CD14-positive monocyte (primary cell): ENCODE data around the gene KDM4C. TPM values are rescaled to one million over a fixed set of nuclear protein-coding genes. Genes with fewer than 3 reads are reported as not detected.

Source experiments
- DNase-seq, 3 donors: peaks; one replicate each; pipeline ENCODE4 v3.0.0-alpha.2; 2011 to 2022
- H2AFZ ChIP-seq: 2 replicates; pipeline ENCODE4 v1.6.0; 2012; ENCODE audit warnings: mild to moderate bottlenecking, low read depth, low read length, inconsistent platforms; ENCODE audit not compliant: insufficient read depth, poor library complexity, severe bottlenecking
- H3K27ac ChIP-seq, 2 donors: 1 replicate in 1 of 2; 2 replicates in 1 of 2; pipeline ENCODE4 v1.5.1; 2012 to 2013; ENCODE audit warnings: low read length in 2 of 2, control low read depth in 1 of 2, inconsistent platforms in 1 of 2, low read depth in 1 of 2, mild to moderate bottlenecking in 1 of 2
- H3K27me3 ChIP-seq, 2 donors: one replicate each; pipeline versions ENCODE4 v1.6.0 to v1.6.1; 2011 to 2013; ENCODE audit warnings: low read length in 2 of 2; ENCODE audit not compliant: control insufficient read depth in 2 of 2, insufficient read depth in 2 of 2
- H3K36me3 ChIP-seq, 2 donors: replicated peaks in 1 of 2; 1 replicate in 1 of 2; 2 replicates in 1 of 2; pipeline versions ENCODE4 v1.5.1 to v1.6.1; 2012 to 2013; ENCODE audit warnings: low read length in 2 of 2, control low read depth in 1 of 2, inconsistent platforms in 1 of 2, mild to moderate bottlenecking in 1 of 2; ENCODE audit not compliant: insufficient read depth in 2 of 2, control insufficient read depth in 1 of 2
- H3K4me1 ChIP-seq, 2 donors: 1 replicate in 1 of 2; 2 replicates in 1 of 2; pipeline versions ENCODE4 v1.5.1 to v1.6.1; 2012 to 2013; ENCODE audit warnings: low read length in 2 of 2, control low read depth in 1 of 2, inconsistent platforms in 1 of 2, mild to moderate bottlenecking in 1 of 2, moderate library complexity in 1 of 2; ENCODE audit not compliant: insufficient read depth in 2 of 2, control insufficient read depth in 1 of 2
- H3K4me2 ChIP-seq: replicated peaks from 2 replicates; pipeline ENCODE3; 2012; ENCODE audit warnings: low read length, moderate library complexity, mild to moderate bottlenecking; ENCODE audit not compliant: poor library complexity, severe bottlenecking; ENCODE audit errors: extremely low read depth
- H3K4me3 ChIP-seq, 3 experiments: fragments of 200-600 bp in 1 of 3; sonication (generic) in 1 of 3; replicated peaks in 1 of 3; 1 replicate in 2 of 3; 2 replicates in 1 of 3; pipeline ENCODE4 v1.5.1; 2011 to 2013; ENCODE audit warnings: low read length in 3 of 3, mild to moderate bottlenecking in 3 of 3, control low read depth in 2 of 3, low read depth in 2 of 3, inconsistent platforms in 1 of 3, moderate library complexity in 1 of 3
- H3K79me2 ChIP-seq: 2 replicates; pipeline ENCODE4 v1.6.0; 2012; ENCODE audit warnings: mild to moderate bottlenecking, control low read depth, inconsistent platforms, low read length, moderate library complexity; ENCODE audit not compliant: insufficient read depth
- H3K9ac ChIP-seq: 2 replicates; pipeline ENCODE4 v1.6.0; 2017; ENCODE audit warnings: low read length, mild to moderate bottlenecking; ENCODE audit not compliant: insufficient read depth, poor library complexity, severe bottlenecking
- H3K9me3 ChIP-seq, 2 donors: replicated peaks in 1 of 2; 1 replicate in 1 of 2; 2 replicates in 1 of 2; pipeline versions ENCODE4 v1.5.1 to v1.6.1; 2012 to 2013; ENCODE audit warnings: low read length in 2 of 2, control low read depth in 1 of 2; ENCODE audit not compliant: control insufficient read depth in 1 of 2, insufficient read depth in 1 of 2
- H4K20me1 ChIP-seq: 2 replicates; pipeline ENCODE4 v1.6.0; 2012; ENCODE audit warnings: mild to moderate bottlenecking, low read length, control low read depth, moderate library complexity; ENCODE audit not compliant: insufficient read depth
- H3K27ac Mint-ChIP-seq, 7 donors: one replicate each; pipeline ENCODE4 v1.8.0; 2020; ENCODE audit warnings: mild to moderate bottlenecking in 7 of 7, mixed read lengths in 7 of 7, moderate library complexity in 6 of 7, inconsistent platforms in 2 of 7
- H3K27me3 Mint-ChIP-seq, 3 donors: one replicate each; pipeline ENCODE4 v1.8.0; 2021 to 2022; ENCODE audit warnings: low read depth in 3 of 3, mild to moderate bottlenecking in 3 of 3, mixed read lengths in 3 of 3, moderate library complexity in 3 of 3, inconsistent platforms in 1 of 3
- H3K36me3 Mint-ChIP-seq, 2 donors: one replicate each; pipeline ENCODE4 v1.8.0; 2020; ENCODE audit warnings: mixed read lengths in 2 of 2, inconsistent platforms in 1 of 2, mild to moderate bottlenecking in 1 of 2
- H3K4me1 Mint-ChIP-seq: one replicate; pipeline ENCODE4 v1.8.0; 2020; ENCODE audit warnings: mild to moderate bottlenecking, mixed read lengths
- H3K4me3 Mint-ChIP-seq, 2 donors: one replicate each; pipeline ENCODE4 v1.8.0; 2020; ENCODE audit warnings: mild to moderate bottlenecking in 2 of 2, mixed read lengths in 2 of 2, moderate library complexity in 1 of 2
- H3K9me3 Mint-ChIP-seq, 7 donors: one replicate each; pipeline ENCODE4 v1.8.0; 2020 to 2022; ENCODE audit warnings: mixed read lengths in 7 of 7, mild to moderate bottlenecking in 6 of 7, moderate library complexity in 6 of 7, inconsistent platforms in 2 of 7
- CTCF ChIP-seq: fragments of 200-600 bp; IDR thresholded peaks from one replicate; pipeline ENCODE4 v1.8.0; 2022; ENCODE audit warnings: antibody characterized with exemption, mild to moderate bottlenecking
- WGBS: methylation state at CpG from one replicate; pipeline ENCODE4 v1.1.5; 2013; ENCODE audit warnings: missing lambda C conversion rate; ENCODE audit not compliant: insufficient coverage; 5-methylcytosine and 5-hydroxymethylcytosine counted together
- intact Hi-C, 2 donors: fragments of 100-400 bp; cut with micrococcal nuclease; formaldehyde crosslinking; loops; one replicate each; pipeline versions ENCODE4 v1.15.0 to v1.15.1; 2023
- polyA plus RNA-seq, 3 donors: library from polyadenylated mRNA; depleted of rRNA in 1 of 3; unstranded in 2 of 3; stranded (reverse) in 1 of 3; fragments of 300-500 nt in 2 of 3; fragments of >200 nt in 1 of 3; fragmentation: Illumina TruSeq in 2 of 3; gene quantifications; 1 replicate in 2 of 3; 2 replicates in 1 of 3; pipeline ENCODE4 v1.2.3, GENCODE V29; 2012 to 2021

Gene KDM4C
- polyA plus RNA-seq, 3 donors, result 15.2 to 36.2 (median 17.1) TPM

DNA sequence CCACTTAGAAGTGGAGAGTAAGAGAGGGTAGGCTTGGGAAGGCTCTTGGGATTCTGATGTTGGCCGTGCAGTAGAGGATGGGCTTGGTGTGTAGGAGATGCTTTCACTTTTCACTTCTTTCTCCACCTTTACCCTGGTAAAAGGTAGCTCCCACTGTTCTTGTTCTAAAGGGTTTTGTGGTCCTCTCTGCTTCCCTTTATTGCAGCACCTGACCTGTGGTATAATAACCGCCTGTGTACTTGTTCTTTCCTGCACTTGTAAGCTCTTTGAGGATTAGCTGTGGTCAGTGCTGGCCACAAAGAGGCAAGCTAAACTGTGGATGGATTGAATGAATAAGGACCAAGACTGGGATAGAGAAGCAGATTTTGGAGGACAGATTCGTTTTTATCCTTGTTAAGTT lies 25.2 kb downstream of the KDM4C start:
- WGBS, result 25% methylated on average over 1 of the region's 3 CpGs
- Histone ChIP-seq H3K4me1 (no peaks in the 10 kb centered on the region), H3K4me3 (no peak overlapping the region), H3K79me2 (peaks cover 98% of the 10 kb centered on the region), H3K27me3 (no peaks in the 10 kb centered on the region), H3K36me3 (no peaks in the 10 kb centered on the region), H2AFZ (no peak overlapping the region), H3K9me3 (no peaks in the 10 kb centered on the region), H3K4me2 (no peak overlapping the region), H3K27ac (no peak overlapping the region), H3K9ac (no peak overlapping the region), H4K20me1 (peaks cover 99% of the 10 kb centered on the region)
- Mint-ChIP-seq H3K27ac (no peak overlapping the region), H3K4me3 (no peak overlapping the region), H3K27me3 (peaks cover 0 to 2% (median 0%) of the 10 kb centered on the region in 3 donors), H3K9me3 (no peaks in the 10 kb centered on the region), H3K4me1 (peaks cover 33% of the 10 kb centered on the region), H3K36me3 (peaks cover 1 to 2% of the 10 kb centered on the region in 2 donors)
- intact Hi-C loops, result no loop called here
- no peak for DNase-seq
- no peak for TF ChIP-seq CTCF

DNA sequence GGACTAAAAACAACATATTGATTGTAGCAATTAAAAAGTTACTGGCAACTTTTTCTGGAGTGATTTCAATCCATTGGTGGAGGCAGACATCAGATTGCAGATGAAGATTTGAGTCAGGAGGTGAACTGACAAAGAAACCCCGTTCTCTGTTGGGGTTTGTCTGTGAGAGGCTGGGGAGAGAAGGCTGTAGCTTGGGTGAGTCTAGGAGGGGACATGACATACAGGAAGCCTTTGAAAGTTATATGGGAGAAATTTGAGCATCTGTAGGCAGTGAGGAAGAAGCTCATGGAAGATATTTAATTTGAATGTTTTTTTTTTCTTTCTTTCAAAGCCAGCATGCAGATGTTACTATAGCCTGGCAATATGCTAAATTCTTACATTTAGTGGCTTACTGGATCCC lies 26.0 kb downstream of the KDM4C start:
- no peak overlapping the region for H2AFZ ChIP-seq

More for the DNA sequence above, 26.0 kb downstream of the KDM4C start:
- peaks cover 0 to 2% (median 0%) of the 10 kb centered on the region in 3 donors for H3K27me3 Mint-ChIP-seq
- Histone ChIP-seq H3K36me3 (no peaks in the 10 kb centered on the region), H3K27me3 (no peaks in the 10 kb centered on the region), H4K20me1 (peaks cover 100% of the 10 kb centered on the region), H3K4me2 (no peak overlapping the region), H3K9ac (no peak overlapping the region), H3K9me3 (no peaks in the 10 kb centered on the region), H3K4me1 (no peaks in the 10 kb centered on the region), H3K79me2 (peaks cover 98% of the 10 kb centered on the region), H3K27ac (no peak overlapping the region), H3K4me3 (no peak overlapping the region)
- no peak for TF ChIP-seq CTCF
- peaks cover 36% of the 10 kb centered on the region for H3K4me1 Mint-ChIP-seq
- H3K4me3 Mint-ChIP-seq, result no peak overlapping the region
- no peaks in the 10 kb centered on the region for H3K9me3 Mint-ChIP-seq
- DNase-seq, result no peak
- intact Hi-C loops, result no loop called here
- H3K27ac Mint-ChIP-seq, result peak overlapping the region in 1 of 7 donors; percentile 16
- 100% methylated on average over 1 of the region's 1 CpG for WGBS
- peaks cover 2 to 6% of the 10 kb centered on the region in 2 donors for H3K36me3 Mint-ChIP-seq
